HepG2 (cell line): ENCODE data around the gene SMIM22. TPM values are rescaled to one million over a fixed set of nuclear protein-coding genes. Genes with fewer than 3 reads are reported as not detected.

Experiments used
- ARHGAP35 ChIP-seq: sonication (generic); formaldehyde crosslinking; IDR thresholded peaks from 2 replicates; pipeline ENCODE4 v1.9.0; 2022; ENCODE audit warnings: mild to moderate bottlenecking, inconsistent platforms, moderate library complexity, missing genetic modification reagents, borderline replicate concordance
- BCL6 ChIP-seq: IDR thresholded peaks from 2 replicates; pipeline ENCODE4 v1.6.1; 2016; ENCODE audit warnings: missing genetic modification reagents, missing compliant biosample characterization
- CBFB ChIP-seq: sonication (generic); formaldehyde crosslinking; IDR thresholded peaks from 2 replicates; pipeline ENCODE4 v1.4.0; 2020; ENCODE audit warnings: missing genetic modification reagents
- GABPA ChIP-seq, 2 experiments: IDR thresholded peaks; 2 replicates each; pipeline ENCODE4 v1.6.1; 2011 to 2016; ENCODE audit warnings: low read depth in 2 of 2, low read length in 1 of 2, missing biosample characterization in 1 of 2, missing genetic modification characterization in 1 of 2
- GATAD1 ChIP-seq: IDR thresholded peaks from 2 replicates; pipeline ENCODE4 v1.6.1; 2016; ENCODE audit warnings: missing genetic modification reagents, missing compliant biosample characterization
- IKZF1 ChIP-seq: fragments of 450-650 bp; IDR thresholded peaks from 2 replicates; pipeline ENCODE4 v1.7.1; 2016
- ISX ChIP-seq: sonication (generic); formaldehyde crosslinking; conservative IDR thresholded peaks from 2 replicates; pipeline ENCODE4 v1.5.0; 2020; ENCODE audit warnings: missing genetic modification reagents
- RERE ChIP-seq: IDR thresholded peaks from 2 replicates; pipeline ENCODE4 v1.6.1; 2016; ENCODE audit warnings: low read depth, missing genetic modification reagents, missing compliant biosample characterization
- RXRB ChIP-seq: IDR thresholded peaks from 2 replicates; pipeline ENCODE4 v1.6.1; 2016; ENCODE audit warnings: borderline replicate concordance, missing genetic modification reagents, missing compliant biosample characterization
- TCF12 ChIP-seq, 2 experiments: fragments of 450-650 bp in 1 of 2; sonication (generic) in 1 of 2; formaldehyde crosslinking in 1 of 2; IDR thresholded peaks; 2 replicates each; pipeline versions ENCODE4 v1.6.1 to v1.8.0; 2017 to 2022; ENCODE audit warnings: antibody characterized with exemption in 1 of 2, mild to moderate bottlenecking in 1 of 2, missing genetic modification reagents in 1 of 2, moderate library complexity in 1 of 2
- TRAFD1 ChIP-seq: sonication (generic); formaldehyde crosslinking; IDR thresholded peaks from 2 replicates; pipeline ENCODE4 v1.5.1; 2020; ENCODE audit warnings: missing genetic modification reagents, mild to moderate bottlenecking, borderline replicate concordance
- TRIM24 ChIP-seq: sonication (generic); formaldehyde crosslinking; IDR thresholded peaks from 2 replicates; pipeline ENCODE4 v1.8.0; 2022; ENCODE audit warnings: mild to moderate bottlenecking, missing genetic modification reagents
- ZNF207 ChIP-seq: fragments of 450-650 bp; IDR thresholded peaks from 2 replicates; pipeline ENCODE4 v1.6.1; 2016; ENCODE audit warnings: antibody characterized with exemption, borderline replicate concordance
- ZNF343 ChIP-seq: sonication (generic); formaldehyde crosslinking; IDR thresholded peaks from 2 replicates; pipeline ENCODE4 v1.4.0; 2020; ENCODE audit warnings: mild to moderate bottlenecking, missing genetic modification reagents
- polyA plus RNA-seq, 8 experiments: library from polyadenylated mRNA; depleted of rRNA in 3 of 8; stranded (reverse) in 7 of 8; unstranded in 1 of 8; fragments of >200 nt; fragmentation: Illumina TruSeq in 4 of 8; extraction: Trizol in 4 of 8; gene quantifications; 2 replicates each; pipeline versions ENCODE4 v1.2.1 to v1.2.3, GENCODE V29; 2011 to 2016; ENCODE audit warnings: low read depth in 4 of 8, missing spikeins in 1 of 8, mixed read lengths in 1 of 8; ENCODE audit not compliant: insufficient read depth in 1 of 8
- total RNA-seq, 5 experiments: library from RNA; depleted of rRNA; stranded (reverse); fragments of >200 nt; fragmentation: Illumina TruSeq; extraction: Trizol; gene quantifications; 2 replicates each; pipeline ENCODE4 v1.2.3, GENCODE V29; 2016; ENCODE audit warnings: low read depth in 1 of 5
- TF ChIP-seq, protein P1 (sequence below): sonication (generic); formaldehyde crosslinking; IDR thresholded peaks from 2 replicates; pipeline ENCODE4 v1.8.1; 2023; ENCODE audit warnings: missing genetic modification reagents, inconsistent platforms, borderline replicate concordance
- TF ChIP-seq, protein P2 (sequence below): sonication (generic); formaldehyde crosslinking; IDR thresholded peaks from 2 replicates; pipeline ENCODE4 v1.5.0; 2020; ENCODE audit warnings: missing genetic modification reagents, mild to moderate bottlenecking, borderline replicate concordance
- TF ChIP-seq, protein P3 (sequence below): sonication (generic); formaldehyde crosslinking; IDR thresholded peaks from 2 replicates; pipeline ENCODE4 v1.4.0; 2020; ENCODE audit warnings: missing genetic modification reagents

Gene SMIM22
- total and polyA plus RNA-seq, 2 of the 13 experiments (the other 11 are each of a cell fraction or from before 2014, with no cell fraction given) = not detected

- TF ChIP-seq, protein P1, sequence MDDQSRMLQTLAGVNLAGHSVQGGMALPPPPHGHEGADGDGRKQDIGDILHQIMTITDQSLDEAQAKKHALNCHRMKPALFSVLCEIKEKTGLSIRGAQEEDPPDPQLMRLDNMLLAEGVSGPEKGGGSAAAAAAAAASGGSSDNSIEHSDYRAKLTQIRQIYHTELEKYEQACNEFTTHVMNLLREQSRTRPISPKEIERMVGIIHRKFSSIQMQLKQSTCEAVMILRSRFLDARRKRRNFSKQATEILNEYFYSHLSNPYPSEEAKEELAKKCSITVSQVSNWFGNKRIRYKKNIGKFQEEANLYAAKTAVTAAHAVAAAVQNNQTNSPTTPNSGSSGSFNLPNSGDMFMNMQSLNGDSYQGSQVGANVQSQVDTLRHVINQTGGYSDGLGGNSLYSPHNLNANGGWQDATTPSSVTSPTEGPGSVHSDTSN (CRISPR knock-in tag) = no peak
- TF ChIP-seq, protein P2, sequence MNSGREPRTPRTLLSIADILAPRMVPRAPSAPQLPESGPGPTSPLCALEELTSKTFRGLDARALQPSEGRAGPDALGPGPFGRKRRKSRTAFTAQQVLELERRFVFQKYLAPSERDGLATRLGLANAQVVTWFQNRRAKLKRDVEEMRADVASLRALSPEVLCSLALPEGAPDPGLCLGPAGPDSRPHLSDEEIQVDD (CRISPR knock-in tag) = no peak
- TF ChIP-seq ZNF207 (no peak), TCF12 (IDR thresholded peaks at IDR 0.05) (no peak), TCF12 (CRISPR knock-in tag; IDR thresholded peaks at IDR 0.05) (0 out of 2 replicates have a peak, but pooled peaks have one; percentile 28), IKZF1 (no peak), RERE (CRISPR knock-in tag) (0 out of 2 replicates have a peak, but pooled peaks have one; percentile 18), BCL6 (no peak), ARHGAP35 (no peak; the same call in 1 of the 2 replicates), GATAD1 (CRISPR knock-in tag) (peak; percentile 75), RXRB (peak; percentile 24; the same call in 1 of the 2 replicates), TRAFD1 (CRISPR knock-in tag) (no peak), GABPA (IDR thresholded peaks at IDR 0.05; ENCODE audit: low read depth, low read length) (peak; percentile 74), GABPA (CRISPR knock-in tag; IDR thresholded peaks at IDR 0.05; ENCODE audit: low read depth) (peak; percentile 94), ZNF343 (no peak), ISX (CRISPR knock-in tag) (no peak), TRIM24 (CRISPR knock-in tag) (no peak), CBFB (CRISPR knock-in tag) (0 out of 2 replicates have a peak, but pooled peaks have one; percentile 11)
- TF ChIP-seq, protein P3, sequence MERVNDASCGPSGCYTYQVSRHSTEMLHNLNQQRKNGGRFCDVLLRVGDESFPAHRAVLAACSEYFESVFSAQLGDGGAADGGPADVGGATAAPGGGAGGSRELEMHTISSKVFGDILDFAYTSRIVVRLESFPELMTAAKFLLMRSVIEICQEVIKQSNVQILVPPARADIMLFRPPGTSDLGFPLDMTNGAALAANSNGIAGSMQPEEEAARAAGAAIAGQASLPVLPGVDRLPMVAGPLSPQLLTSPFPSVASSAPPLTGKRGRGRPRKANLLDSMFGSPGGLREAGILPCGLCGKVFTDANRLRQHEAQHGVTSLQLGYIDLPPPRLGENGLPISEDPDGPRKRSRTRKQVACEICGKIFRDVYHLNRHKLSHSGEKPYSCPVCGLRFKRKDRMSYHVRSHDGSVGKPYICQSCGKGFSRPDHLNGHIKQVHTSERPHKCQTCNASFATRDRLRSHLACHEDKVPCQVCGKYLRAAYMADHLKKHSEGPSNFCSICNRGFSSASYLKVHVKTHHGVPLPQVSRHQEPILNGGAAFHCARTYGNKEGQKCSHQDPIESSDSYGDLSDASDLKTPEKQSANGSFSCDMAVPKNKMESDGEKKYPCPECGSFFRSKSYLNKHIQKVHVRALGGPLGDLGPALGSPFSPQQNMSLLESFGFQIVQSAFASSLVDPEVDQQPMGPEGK (CRISPR knock-in tag) = peak; percentile 13; the same call in 1 of the 2 replicates
Measured at GRCh38 chr16:4768549-4769305, 26.4 kb upstream of the SMIM22 start (continued).
